ENCODE data around the gene ADGRG7.
"Not testable (repeated sequence)": the region's sequence is repeated elsewhere in the genome, so short reads cannot be mapped to it uniquely, and the experiment has no call there.

Gene ADGRG7

DNA sequence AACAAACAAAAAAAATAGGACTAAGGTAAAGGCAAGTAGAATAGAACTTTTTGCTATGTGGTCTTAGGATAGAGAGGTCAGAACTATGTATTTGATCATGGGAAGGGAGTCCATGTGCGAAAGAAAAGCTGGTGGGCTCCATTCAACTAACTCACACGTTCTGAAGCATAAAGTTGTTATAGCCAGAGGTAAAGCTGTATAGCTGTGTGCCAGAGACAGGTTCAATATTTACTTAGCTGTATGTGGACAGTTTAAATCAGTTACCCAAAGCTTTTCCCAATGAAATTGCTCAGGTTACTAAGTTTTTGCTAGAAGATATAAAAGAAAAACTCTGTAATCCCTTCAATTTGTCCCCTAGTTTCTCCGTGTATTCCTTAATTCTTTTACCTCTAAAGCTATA lies 37.8 kb downstream of the ADGRG7 start:
- DNase-seq, result no peak

DNA sequence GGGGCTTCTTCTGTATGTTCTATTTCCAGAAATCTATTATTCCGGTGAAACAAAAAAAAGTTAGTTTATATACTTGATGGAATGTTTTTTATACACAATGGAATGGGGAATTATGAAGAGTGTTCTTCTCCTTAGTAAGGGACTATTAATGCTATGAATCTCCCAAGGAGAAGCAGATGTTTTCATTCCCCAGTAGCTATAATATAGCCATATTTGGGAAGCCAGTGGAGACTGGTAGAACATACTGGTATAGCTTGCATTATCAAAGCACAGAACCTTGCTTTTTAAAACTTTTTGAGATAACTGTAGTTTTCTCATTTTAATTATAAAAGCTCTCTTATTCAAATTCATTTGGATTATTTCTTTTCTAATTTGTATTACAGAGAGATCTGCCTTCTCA lies 38.3 kb downstream of the ADGRG7 start:
- DNase-seq, result no peak

DNA sequence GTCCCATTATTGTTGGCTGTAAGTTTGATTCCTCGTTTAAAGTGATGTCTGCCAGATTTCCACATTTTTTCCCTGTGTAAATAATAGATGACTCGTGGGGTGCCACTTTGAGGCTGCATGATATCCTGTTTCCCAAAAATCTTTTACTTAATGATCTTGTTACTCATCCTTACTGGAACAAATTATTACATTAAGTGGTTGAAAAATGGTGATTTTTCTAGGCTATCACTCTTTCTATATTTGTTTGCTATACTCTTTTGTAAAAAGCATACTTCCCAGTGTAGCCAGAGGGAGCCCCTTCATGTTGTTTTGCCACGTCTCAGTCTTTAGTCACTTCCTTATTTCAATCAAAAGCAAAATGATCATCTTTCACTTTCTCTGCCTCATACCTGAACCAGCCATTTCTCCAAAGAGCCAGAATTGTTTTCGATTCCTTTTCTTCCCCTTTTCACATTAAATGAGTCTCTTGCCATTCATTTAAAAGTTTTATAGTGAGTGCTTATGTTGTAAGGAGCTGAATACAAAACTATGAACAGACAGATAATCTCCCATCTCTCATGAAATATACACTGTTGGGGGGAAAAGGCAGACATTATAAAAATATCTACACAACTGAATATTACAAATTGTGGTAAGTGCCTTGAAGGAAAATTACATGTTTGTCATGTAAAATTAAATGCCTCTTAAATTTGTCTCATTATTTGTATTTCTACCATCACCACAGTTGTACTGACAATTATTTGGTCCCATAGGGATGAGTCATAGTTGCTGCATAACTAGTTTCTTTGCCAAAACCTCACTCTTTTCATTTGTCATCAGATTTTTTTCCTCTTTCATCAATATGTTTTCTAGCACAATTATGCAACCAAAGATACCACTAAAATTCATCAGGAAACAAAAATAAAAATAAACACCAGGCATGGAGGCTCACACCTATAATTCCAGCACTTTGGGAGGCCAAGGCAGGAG lies 41.5 kb downstream of the ADGRG7 start:
- DNase-seq, result no peak

DNA sequence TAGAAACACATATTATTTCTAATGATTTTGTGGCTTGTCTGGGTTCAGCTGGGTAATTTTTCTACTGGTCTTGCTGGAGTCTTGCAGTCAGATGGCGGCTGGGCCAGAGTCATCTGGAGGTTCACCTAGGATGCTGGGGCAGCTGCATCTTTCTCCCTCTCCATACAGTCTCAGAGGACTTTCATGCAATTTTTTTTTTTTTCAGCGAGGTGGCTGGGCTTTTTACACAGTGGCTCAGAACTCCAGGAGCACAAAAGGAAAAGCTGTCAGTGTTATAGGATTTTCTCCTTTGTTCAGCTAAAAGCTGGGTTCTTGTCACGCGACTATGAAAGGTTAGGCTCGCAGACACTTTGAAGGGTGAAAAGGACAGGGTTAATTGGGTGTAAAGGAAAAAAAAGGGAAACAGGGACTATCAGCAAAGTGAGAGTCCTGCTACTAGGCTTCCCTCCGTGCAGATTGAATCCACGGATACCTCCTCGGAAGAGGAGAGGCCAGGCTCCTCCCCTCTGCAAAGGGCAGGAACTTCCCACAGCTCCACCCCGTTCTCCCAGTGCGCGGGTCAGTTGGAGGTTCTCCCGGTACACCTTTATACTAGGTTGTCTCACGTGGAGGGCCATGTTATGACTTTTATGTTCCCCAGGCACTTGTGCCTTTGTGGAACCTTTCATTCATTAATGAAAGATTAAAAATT lies 44.3 kb downstream of the ADGRG7 start:
- DNase-seq, result no peak

DNA sequence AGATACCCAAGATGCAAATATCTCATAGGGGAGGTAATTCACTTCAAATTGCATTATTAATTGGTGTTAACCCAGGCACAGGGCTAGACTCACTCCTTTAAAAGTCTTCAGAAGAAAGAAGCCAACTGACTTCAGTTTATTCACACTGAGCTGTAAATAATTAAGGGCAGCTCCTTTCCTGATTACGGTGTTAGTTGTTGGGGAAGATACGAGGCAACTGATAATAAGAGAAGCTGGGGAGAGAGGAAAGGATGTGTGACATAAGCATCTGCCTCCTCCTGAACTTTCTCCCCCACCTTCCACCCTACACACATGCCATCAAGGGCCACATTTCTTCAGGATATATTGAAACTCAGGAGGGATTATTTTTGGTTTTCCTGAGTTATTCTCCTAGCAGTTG lies 47.5 kb downstream of the ADGRG7 start:
- no peak for DNase-seq

DNA sequence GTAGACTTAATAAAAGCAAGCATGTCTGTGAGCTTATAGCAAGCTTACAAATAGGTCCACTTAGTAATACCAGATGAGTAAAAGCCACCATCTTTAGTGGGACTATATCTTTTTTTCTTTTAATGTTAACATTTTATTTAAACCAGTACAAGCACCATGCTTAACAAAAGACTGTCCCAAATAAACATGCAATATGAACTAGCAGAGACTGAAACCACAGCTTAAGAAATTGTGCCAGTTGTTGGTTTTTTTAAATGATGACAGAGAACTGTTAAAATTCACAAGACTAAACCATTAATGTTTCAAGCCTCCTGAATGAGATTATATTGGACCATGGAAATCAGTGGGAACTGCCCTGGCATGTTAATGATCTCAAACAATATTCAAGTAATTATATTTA lies 51.9 kb downstream of the ADGRG7 start:
- not testable (repeated sequence) for DNase-seq

DNA sequence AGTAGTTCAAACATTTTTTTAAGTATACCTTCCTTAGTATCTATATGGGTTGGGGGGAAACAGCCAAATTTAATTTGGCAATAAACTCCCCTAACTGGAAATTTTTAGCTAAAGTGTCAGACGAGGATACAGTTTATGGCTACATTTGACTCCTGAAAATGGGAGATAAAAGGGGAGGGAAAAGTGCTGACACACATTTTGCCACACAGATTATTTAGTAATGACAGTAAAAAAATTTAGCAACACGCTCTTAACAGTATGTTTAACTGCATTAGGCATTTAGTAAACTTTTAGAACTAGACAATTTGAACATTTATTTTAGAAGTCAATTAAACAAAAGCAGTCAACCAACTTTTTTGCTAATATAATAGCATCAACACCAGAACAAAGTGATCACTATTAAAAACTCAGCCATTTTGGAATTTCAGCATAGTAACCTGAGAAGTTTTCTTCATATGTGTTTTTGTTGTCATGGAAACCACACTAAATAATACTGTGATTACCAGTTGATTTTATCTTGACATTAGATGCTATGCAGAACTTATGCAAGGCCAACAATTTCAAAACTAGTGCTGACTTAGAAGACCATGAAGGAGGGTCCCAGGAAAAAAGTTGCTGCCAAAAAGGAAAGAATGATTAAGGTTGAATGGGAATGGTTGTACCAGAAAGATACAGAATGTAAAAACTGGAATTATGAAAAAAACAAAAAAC lies 52.9 kb downstream of the ADGRG7 start:
- no peak for DNase-seq

DNA sequence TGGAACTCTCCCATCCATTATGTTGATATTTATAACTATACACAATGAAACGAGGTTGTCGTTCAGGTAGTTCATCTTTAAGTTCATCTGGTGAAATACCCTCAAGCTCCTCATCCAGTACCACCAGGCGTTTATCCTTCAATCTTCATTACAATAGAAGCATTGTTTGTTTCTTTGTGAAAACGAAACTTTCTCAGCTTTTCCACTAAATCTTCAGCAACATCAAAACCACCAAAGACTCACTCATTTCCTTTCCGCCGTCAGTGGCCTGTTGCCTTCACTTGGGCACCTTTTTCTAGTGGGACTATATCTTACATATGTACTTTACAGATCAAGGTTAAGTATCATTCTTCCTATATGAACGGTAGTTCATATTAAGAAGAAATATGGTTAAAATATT lies 55.8 kb downstream of the ADGRG7 start:
- DNase-seq, result no peak

DNA sequence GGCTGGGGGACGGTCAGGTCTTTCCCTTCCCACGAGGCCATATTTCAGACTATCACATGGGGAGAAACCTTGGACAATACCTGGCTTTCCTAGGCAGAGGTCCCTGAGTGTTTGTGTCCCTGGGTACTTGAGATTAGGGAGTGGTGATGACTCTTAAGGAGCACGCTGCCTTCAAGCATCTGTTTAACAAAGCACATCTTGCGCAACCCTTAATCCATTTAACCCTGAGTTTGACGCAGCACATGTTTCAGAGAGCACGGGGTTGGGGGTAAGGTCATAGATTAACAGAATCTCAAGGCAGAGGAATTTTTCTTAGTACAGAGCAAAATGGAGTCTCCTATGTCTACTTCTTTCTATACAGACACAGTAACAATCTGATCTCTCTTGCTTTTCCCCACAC lies 57.3 kb downstream of the ADGRG7 start:
- not testable (repeated sequence) for DNase-seq

DNA sequence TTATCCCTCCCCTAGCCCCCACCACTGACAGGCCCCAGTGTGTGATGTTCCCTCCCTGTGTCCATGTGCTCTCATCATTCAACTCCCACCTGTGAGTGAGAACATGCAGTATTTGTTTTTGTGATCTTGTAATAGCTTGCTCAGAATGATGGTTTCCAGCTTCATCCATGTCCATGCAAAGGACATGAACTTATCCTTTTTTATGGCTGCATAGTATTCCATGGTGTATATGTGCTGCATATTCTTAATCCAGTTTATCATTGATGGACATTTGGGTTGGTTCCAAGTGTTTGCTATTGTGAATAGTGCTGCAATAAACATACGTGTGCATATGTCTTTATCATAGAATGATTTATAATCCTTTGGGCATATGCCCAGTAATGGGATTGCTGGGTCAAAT lies 57.9 kb downstream of the ADGRG7 start:
- not testable (repeated sequence) for DNase-seq

DNA sequence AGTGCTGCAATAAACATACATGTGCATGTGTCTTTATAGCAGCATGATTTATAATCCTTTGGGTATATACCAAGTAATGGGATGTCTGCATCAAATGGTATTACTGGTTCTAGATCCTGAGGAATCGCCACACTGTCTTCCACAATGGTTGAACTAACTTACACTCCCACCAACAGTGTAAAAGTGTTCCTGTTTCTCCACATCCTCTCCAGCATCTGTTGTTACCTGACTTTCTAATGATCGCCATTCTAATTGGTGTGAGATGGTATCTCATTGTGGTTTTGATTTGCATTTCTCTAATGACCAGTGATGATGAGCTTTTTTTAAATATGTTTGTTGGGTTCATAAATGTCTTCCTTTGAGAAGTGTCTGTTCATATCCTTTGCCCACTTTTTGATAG lies 61.6 kb downstream of the ADGRG7 start:
- DNase-seq, result not testable (repeated sequence)

DNA sequence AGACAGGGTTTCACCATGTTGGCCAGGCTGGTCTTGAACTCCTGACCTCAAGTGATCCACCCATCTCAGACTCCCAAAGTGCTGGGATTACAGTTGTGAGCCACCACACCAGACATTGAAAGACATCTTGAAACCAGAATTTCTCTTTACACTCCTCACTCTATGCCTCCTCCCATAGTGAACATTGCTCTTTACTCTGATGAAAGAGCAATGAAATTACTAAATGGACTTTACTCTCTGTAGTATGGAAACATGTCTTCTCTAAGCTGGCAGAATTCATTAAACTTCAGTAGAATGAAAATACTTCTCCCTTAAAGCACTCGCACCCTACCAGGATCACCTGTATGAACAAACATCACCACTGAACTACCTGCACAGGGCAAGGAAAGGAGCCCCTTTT lies 72.1 kb downstream of the ADGRG7 start:
- DNase-seq, result no peak

DNA sequence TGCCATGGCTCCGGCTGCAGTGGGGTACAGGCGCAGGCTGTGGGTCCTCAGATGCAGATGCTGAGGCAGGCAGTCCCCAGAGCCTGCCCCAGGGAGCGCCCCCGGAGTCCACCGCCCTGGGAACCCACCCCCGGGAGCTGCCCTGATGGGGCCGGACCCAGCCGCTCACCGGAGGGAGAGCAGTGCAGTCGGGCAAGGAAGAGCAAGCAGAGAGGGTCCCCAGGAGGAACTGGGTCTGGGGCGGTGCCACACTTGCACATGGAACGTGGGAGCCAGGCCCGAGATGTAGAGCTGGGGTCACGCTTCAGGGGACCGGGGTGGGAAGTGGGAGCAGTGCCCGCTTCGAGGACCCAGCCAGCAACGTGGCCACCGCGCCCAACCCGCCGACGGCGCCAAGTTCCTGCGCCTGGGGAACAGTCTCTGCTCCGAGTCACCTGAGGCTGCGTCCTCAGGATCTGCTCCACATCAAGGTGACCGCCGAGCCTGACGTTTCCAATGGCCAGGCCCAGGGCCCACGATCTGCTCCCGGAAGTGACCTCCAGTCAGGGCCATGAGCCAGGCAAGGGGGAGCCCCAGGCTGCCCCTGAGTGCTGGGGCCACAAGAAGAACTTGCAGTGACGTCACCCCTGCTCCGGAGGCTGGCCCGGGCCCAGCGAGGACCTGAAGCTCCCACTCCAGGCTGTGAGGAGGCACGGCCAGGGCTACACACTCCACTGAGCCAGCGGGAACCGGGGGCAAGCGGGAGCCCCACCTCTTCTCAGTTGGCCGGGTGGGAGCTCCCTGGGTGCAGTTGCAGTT lies 72.9 kb downstream of the ADGRG7 start:
- no peak for DNase-seq

DNA sequence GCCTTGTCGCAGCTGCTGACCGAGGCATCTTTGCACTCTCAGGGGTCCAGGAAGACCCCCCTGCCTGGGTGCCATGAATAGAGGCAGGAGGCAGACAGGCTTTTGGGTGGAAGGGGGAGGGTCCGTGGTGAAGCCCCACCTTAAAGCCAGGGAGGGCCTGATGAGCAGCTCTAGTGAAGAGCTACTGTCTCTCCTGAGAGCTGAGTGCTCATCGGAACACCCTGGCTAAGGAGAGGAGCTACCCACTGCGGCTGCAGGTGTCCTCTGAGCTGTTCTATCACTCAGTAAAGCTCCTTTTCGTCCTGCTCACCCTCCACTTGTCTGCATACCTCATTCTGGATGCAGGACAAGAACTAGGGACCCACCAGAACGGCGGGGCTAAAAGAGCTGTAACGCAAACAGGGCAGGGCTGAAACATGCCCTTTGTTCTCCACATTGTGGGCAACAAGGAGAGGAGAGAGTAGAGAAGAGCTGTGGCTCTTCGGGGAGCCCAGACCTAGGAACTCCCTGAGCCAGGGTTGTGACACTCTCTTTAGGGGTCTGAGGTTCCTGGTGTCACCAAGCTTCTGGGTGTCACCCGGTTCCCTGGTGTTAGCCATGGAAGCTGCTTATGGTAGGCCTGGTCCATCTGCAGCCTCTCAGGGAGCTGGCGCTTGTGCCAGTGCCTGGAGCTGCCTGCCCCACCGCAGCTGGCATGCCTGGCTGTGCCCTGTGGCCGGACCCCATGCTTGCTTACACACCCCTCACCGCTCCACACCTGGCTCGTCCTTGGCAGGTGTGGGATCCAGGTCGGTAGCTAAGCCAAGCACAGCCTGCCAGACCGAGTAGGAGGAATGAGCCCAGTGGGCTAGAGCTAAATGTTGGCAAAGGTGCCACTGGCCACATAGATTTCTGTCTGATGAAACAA lies 73.7 kb downstream of the ADGRG7 start:
- no peak for DNase-seq

DNA sequence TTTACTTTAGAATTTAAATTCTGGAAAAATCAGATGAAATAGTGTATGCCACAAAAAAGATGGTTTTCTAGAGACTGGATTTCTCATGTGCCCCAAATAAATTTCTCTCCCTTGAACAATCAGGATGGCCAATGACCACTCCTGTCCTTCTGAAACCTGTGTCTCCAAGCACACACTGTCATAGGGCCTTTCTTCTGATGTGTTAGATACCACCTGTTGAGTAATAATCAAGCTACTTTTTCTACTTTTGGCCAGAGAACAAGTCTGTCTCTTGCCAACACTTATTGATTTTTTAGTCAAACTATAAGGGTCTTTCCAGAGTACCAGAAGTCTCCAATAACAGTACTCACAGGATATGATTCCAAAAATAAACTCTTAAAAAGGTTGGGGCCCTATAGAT lies 83.8 kb downstream of the ADGRG7 start:
- DNase-seq, result no peak

DNA sequence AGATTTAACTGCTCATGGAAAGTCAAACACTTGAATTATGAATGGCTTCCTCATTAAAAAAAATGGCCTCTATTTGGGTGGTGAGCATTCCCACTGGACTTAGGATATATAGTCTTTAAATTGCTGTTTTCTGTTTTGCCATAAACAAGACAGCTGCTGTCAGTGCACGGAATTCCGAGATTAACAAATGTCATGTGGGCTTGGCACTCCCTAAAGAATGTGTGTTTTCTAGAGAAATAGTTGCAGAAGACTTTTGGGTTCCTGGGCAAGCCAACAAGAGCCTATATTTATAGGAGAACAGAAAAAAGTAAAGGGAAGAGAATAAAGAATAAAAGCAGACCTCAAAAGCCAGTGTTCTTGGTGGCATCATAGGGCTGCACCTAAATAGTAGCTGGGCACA lies 86.3 kb downstream of the ADGRG7 start:
- DNase-seq, result no peak

DNA sequence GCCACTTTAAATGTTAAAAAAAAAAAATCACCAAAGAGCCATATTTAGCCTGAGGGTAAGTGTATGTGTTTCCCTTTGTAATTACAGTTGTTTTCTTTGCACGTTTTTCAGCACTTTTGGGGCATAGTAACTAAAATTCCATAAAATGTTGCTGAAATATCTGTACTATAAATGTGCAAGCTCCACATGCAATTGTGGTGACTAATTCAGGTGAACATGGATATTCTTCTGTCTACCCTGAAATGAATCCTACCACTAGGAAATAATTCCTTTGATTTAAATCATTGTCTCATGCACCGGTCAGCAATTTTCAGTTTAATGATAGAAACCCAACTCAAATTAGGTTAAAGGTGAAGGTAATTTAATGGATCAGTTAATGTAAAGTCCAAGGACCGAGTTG lies 86.8 kb downstream of the ADGRG7 start:
- no peak for DNase-seq

DNA sequence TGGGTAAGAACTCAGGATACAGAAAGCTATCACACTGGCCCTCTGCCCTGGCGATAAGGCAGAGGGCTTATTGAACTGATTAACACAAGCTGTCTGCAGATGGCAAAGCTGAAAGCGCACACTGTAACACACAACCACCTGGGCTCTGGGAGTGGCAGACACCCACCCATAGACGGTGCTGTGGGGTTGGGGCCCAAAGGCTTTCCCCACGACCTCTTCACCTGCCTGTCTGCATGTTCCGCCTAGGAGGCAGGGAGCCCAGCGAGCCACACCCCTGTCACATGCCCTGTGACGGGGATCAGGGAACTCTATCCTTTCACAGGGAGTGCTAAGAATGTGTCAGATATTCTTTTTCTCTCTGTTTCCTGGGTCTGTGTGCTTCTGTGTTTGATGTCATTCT lies 87.8 kb downstream of the ADGRG7 start:
- DNase-seq, result no peak

DNA sequence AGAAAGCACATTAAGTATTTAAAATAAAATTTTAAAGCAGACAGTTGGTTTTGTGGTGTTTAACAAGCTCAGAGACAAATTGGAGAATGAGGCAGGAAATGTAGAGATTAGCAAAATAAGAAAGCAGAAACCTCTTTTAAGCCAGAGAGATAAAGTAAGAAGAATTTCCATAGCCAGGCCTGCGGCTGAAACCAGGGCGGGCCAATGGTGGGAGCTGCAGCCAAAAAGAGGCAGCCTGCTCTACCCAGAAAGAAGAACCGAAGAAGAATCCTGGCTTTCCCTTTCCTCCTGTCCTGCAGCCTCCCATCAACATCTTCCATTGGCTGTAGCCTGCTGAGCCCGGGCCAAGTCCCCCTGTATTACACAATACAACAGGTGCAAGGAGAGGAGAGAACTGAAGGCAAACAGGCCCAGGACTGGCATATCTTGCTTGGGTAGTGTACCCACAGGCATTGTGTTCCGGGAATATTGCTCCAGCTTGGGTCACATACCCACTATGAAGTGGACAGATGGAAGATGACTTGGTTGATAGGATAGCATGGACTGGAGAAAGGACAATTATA lies 88.4 kb downstream of the ADGRG7 start:
- no peak for DNase-seq

DNA sequence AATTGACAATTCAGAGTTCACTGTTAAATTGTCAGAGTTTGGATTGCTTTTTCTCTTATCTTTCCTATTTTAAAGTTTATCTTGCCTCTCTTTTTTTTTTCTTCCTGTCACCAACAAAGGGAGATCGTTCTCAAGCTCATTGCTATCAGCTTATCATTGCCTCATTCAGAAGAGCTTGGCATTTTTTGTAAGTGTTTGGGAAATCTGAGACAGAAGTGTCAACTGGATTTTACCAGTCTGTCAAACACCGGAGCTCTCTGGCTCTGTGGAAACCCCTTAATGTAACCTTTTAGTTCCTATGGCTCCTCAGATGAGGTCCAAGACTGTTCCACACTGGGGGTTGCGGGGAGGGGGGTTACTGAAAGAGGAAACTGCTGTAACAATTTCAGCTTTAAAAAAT lies 89.3 kb downstream of the ADGRG7 start:
- DNase-seq, result no peak

DNA sequence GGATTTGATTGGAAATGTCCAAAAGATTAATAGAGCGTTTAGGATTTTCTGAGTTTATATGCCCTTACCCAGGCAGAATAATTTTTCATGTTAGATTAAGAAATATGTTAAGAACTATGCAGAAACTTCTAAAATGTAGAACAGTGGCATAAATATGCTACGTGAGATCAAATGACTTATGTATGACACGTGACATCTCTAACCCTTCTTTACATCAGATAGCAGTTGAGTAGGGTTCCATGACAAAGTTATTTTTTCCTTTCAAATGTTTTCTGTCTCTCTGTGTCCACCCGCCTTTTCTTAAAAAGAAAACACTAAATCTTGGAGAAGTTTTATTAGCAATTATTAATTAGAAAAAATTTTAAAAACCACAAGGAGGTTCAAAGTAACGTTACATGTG lies 91.3 kb downstream of the ADGRG7 start:
- no peak for DNase-seq

Data from NCI-H748 treated with DMSO at 0.1 percent for 48 hours (cell line).